Measurements from ENCODE around the gene AFF2. TPM values are rescaled to one million over a fixed set of nuclear protein-coding genes. Genes with fewer than 3 reads are reported as not detected.

AFF2 gene
- total RNA-seq, 4 donors from 2014 or later: 0.05 to 1.0 (median 0.23) TPM

GRCh38 chrX:148722966-148723365 is 222.5 kb downstream of the AFF2 start:
- TF ChIP-seq POLR2A (IDR thresholded peaks at IDR 0.05) (no peak), CTCF (IDR thresholded peaks at IDR 0.05 in 4 of 5, conservative IDR thresholded peaks at IDR 0.05 in 1 of 5) (no peak)
- in situ Hi-C loops (cut with MboI; ENCODE audit: low sequenced_read_pairs in 4 of 4) (no loop called here), intact Hi-C loops (cut with DNase I; ENCODE audit: low total_unique reads) (no loop called here)
- no peaks in the 10 kb centered on the region for H3K9me3 ChIP-seq
- no peaks in the 10 kb centered on the region for H3K4me1 ChIP-seq
- H3K36me3 ChIP-seq: no peaks in the 10 kb centered on the region
- no peak overlapping the region for H3K4me3 ChIP-seq
- DNase-seq (no peak), ATAC-seq (no peak)
- no peak overlapping the region for H3K27ac ChIP-seq
- no peaks in the 10 kb centered on the region for H3K27me3 ChIP-seq

DNA sequence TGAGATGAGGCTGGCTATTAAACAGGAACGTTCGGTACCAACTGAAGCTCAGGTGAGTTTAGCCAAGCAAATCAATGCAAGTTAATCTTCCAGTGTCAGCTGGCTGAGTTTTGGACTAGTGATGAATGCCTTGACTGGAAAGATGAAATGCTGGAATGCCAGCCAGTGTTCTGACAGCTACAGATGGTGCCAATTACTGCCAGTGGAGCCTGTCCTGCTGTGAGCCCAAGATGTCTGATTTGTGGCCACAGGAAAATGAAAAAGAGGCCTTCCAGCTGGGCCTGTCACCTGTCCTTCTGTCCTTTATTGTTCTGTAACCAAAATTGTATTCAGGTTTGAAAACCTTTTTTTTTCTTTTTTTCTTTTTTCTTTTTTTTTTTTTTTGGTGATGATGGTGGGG is 223.1 kb downstream of the AFF2 start:
- TF ChIP-seq CTCF (IDR thresholded peaks at IDR 0.05 in 4 of 5, conservative IDR thresholded peaks at IDR 0.05 in 1 of 5) (no peak), POLR2A (IDR thresholded peaks at IDR 0.05) (no peak)

DNA sequence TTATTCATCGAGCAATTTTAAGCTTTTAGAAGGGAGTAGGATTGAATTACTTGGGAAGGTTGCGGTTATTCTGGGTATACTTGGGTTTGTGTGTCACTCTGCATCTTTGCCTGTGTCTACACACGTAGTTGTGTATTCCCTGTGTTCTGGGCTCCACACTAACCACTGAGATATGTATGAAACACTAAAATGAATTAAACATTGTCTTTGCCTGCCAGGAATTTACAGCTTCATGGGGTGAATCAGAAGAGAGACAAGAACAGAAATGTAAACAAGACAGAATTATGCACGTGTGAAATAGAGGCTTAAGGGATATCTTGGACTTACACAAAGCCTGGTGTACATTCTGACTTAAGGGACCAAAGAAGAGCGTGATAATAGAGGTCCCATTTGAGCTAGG is 228.5 kb downstream of the AFF2 start:
- intact Hi-C loops (cut with DNase I; ENCODE audit: low total_unique reads): no loop called here
- H3K36me3 ChIP-seq: no peaks in the 10 kb centered on the region
- H3K27me3 ChIP-seq: no peaks in the 10 kb centered on the region
- in situ Hi-C loops (cut with MboI; ENCODE audit: low sequenced_read_pairs in 4 of 4): no loop called here
- ATAC-seq: no peak
- no peak overlapping the region for H3K4me3 ChIP-seq
- H3K9me3 ChIP-seq: no peaks in the 10 kb centered on the region
- TF ChIP-seq CTCF (IDR thresholded peaks at IDR 0.05 in 4 of 5, conservative IDR thresholded peaks at IDR 0.05 in 1 of 5): no peak
- TF ChIP-seq POLR2A (IDR thresholded peaks at IDR 0.05): no peak
- no peak for DNase-seq
- no peaks in the 10 kb centered on the region for H3K4me1 ChIP-seq
- H3K27ac ChIP-seq: no peak overlapping the region

More for the DNA sequence above, 223.1 kb downstream of the AFF2 start:
- no peak overlapping the region for H3K27ac ChIP-seq
- intact Hi-C loops (cut with DNase I; ENCODE audit: low total_unique reads) (no loop called here), in situ Hi-C loops (cut with MboI; ENCODE audit: low sequenced_read_pairs in 4 of 4) (no loop called here)
- H3K36me3 ChIP-seq: no peaks in the 10 kb centered on the region
- no peaks in the 10 kb centered on the region for H3K27me3 ChIP-seq
- H3K9me3 ChIP-seq: no peaks in the 10 kb centered on the region
- H3K4me1 ChIP-seq: no peaks in the 10 kb centered on the region
- ATAC-seq: no peak
- H3K4me3 ChIP-seq: no peak overlapping the region
- no peak for DNase-seq

GRCh38 chrX:148732743-148733142 is 232.3 kb downstream of the AFF2 start:
- DNase-seq (no peak), ATAC-seq (no peak)
- H3K4me3 ChIP-seq: no peak overlapping the region
- TF ChIP-seq CTCF (IDR thresholded peaks at IDR 0.05 in 4 of 5, conservative IDR thresholded peaks at IDR 0.05 in 1 of 5): no peak
- TF ChIP-seq POLR2A (IDR thresholded peaks at IDR 0.05): no peak
- H3K4me1 ChIP-seq: no peaks in the 10 kb centered on the region
- no peak overlapping the region for H3K27ac ChIP-seq
- in situ Hi-C loops (cut with MboI; ENCODE audit: low sequenced_read_pairs in 4 of 4) (no loop called here), intact Hi-C loops (cut with DNase I; ENCODE audit: low total_unique reads) (no loop called here)
- no peaks in the 10 kb centered on the region for H3K36me3 ChIP-seq
- H3K27me3 ChIP-seq: no peaks in the 10 kb centered on the region
- no peaks in the 10 kb centered on the region for H3K9me3 ChIP-seq

DNA sequence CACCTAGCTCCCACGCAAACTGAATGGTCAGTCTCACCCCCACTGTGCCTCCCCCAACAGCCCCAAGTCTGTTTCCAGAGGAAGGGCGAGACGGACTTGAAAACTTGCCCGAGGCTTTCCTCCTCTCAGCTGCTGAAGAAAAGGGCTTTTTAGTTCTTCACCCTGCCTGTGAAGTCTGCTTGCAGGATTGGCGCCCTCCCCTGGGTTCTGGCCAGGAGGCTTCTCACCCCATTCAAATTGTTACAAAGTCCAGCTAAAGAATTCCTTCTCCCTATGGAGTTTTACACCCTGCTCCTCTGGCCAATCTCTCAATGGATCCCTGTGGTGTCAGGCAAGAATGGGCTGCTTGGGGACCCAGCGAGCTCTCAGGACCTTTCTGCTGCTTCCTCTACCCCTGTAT is 241.0 kb downstream of the AFF2 start:
- TF ChIP-seq POLR2A (IDR thresholded peaks at IDR 0.05) (no peak), CTCF (IDR thresholded peaks at IDR 0.05 in 4 of 5, conservative IDR thresholded peaks at IDR 0.05 in 1 of 5) (no peak)
- no peak overlapping the region for H3K27ac ChIP-seq
- H3K4me3 ChIP-seq: no peak overlapping the region
- no peaks in the 10 kb centered on the region for H3K9me3 ChIP-seq
- intact Hi-C loops (cut with DNase I; ENCODE audit: low total_unique reads): no loop called here
- H3K4me1 ChIP-seq: no peaks in the 10 kb centered on the region
- DNase-seq: no peak
- in situ Hi-C loops (cut with MboI; ENCODE audit: low sequenced_read_pairs in 4 of 4): no loop called here
- H3K36me3 ChIP-seq: no peaks in the 10 kb centered on the region
- ATAC-seq: no peak
- no peaks in the 10 kb centered on the region for H3K27me3 ChIP-seq
